Measurements from ENCODE around the gene ARRDC3.

Gene ARRDC3

DNA sequence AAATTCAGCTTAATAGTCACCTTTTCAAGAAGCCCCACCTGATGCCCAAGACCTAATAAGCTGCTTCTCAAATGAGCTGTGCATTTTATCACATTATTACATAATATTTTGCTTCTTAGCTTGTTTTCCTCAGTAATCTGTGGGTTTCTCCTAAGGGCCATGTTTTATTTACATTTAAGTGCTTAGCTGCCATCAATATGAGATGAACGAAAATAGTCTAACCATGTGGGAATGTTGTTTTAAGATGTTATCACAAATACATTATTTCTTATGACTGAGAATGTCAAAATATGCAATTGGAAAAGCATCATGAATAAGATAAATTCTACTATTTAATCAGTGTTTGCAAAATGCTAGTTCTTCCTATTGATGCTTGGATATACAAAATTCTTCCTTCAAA lies 10.1 kb downstream of the ARRDC3 start:
- DNase-seq (ENCODE audit: low read depth), result no peak
- TF ChIP-seq, protein P1, sequence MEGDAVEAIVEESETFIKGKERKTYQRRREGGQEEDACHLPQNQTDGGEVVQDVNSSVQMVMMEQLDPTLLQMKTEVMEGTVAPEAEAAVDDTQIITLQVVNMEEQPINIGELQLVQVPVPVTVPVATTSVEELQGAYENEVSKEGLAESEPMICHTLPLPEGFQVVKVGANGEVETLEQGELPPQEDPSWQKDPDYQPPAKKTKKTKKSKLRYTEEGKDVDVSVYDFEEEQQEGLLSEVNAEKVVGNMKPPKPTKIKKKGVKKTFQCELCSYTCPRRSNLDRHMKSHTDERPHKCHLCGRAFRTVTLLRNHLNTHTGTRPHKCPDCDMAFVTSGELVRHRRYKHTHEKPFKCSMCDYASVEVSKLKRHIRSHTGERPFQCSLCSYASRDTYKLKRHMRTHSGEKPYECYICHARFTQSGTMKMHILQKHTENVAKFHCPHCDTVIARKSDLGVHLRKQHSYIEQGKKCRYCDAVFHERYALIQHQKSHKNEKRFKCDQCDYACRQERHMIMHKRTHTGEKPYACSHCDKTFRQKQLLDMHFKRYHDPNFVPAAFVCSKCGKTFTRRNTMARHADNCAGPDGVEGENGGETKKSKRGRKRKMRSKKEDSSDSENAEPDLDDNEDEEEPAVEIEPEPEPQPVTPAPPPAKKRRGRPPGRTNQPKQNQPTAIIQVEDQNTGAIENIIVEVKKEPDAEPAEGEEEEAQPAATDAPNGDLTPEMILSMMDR (IDR thresholded peaks at IDR 0.05; ENCODE audit: insufficient read depth, low read depth, low read length, missing control alignments), result no peak
- H3K4me3 ChIP-seq (ENCODE audit: low read length), result no peak overlapping the region

DNA sequence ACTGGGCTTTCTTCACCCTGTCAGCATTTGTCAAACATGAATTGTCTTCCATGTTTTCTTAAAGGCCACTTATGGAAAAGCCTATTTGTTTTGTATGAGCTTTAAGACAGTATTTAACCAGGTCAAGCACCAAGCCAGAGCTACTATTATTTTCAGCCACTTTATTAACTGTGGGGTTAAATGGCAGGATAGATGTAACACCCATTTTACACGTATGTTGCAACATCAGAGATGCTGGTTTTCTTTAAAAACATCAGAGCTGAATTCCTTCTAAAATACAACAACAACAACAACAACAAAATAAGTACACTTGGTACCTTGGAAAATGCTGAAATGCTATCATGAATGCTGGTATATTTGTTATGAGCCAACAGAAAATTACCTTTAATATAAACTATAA lies 13.6 kb downstream of the ARRDC3 start:
- H3K4me3 ChIP-seq (ENCODE audit: low read length), result no peak overlapping the region
- DNase-seq (ENCODE audit: low read depth), result no peak
- TF ChIP-seq, protein P1 (IDR thresholded peaks at IDR 0.05; ENCODE audit: insufficient read depth, low read depth, low read length, missing control alignments), result no peak

GRCh38 chr5:91367908-91368648 lies 15.0 kb downstream of the ARRDC3 start:
- DNase-seq (ENCODE audit: low read depth), result no peak
- TF ChIP-seq, protein P1 (IDR thresholded peaks at IDR 0.05; ENCODE audit: insufficient read depth, low read depth, low read length, missing control alignments), result no peak
- H3K4me3 ChIP-seq (ENCODE audit: low read length), result no peak overlapping the region

- no peak for DNase-seq (ENCODE audit: low read depth)
- H3K4me3 ChIP-seq (ENCODE audit: low read length), result no peak overlapping the region
- TF ChIP-seq, protein P1 (IDR thresholded peaks at IDR 0.05; ENCODE audit: insufficient read depth, low read depth, low read length, missing control alignments), result no peak
Observed at GRCh38 chr5:91367344-91367743, 15.8 kb downstream of the ARRDC3 start.

GRCh38 chr5:91366551-91366950 lies 16.6 kb downstream of the ARRDC3 start:
- DNase-seq (ENCODE audit: low read depth), result no peak
- no peak overlapping the region for H3K4me3 ChIP-seq (ENCODE audit: low read length)
- TF ChIP-seq, protein P1 (IDR thresholded peaks at IDR 0.05; ENCODE audit: insufficient read depth, low read depth, low read length, missing control alignments), result no peak

DNA sequence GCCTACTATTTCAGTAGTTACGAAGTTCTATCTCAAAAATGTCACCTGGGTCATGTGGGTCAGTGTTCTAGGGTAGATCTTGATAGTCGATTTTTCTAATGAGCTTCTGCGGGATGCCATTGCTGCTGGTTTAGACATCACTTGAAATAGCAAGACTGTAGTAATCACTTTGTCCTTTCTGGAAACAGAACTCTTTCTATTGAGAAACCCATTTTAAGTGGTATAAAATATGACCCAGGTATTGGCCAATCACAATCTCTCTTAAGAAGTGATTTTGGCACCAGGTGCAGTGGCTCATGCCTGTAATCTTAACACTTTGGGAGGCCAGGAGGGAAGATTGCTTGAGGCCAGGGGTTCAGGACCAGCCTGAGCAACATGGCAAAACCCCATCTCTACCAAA lies 17.6 kb downstream of the ARRDC3 start:
- TF ChIP-seq, protein P1 (IDR thresholded peaks at IDR 0.05; ENCODE audit: insufficient read depth, low read depth, low read length, missing control alignments), result no peak
- DNase-seq (ENCODE audit: low read depth), result no peak
- H3K4me3 ChIP-seq (ENCODE audit: low read length), result no peak overlapping the region

DNA sequence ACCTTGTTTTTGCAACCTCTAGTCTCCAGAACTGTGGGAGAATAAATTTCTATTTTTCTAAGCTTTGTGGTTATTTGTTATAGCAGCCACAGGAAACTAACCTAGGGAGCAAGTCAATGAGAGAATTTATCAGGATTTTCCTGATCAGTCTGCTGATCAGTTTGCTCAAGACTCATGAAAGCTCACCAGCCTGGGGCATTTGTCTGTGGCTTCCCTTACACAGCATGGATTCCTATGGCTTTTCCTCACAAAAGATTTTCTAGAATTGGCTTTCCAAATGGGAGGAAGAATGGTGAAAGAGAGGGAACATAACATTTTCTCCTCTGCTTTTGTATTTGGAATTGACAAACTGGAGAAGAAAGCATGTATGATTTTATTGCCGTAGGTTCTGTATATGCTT lies 20.2 kb downstream of the ARRDC3 start:
- H3K4me3 ChIP-seq (ENCODE audit: low read length), result no peak overlapping the region
- no peak for DNase-seq (ENCODE audit: low read depth)
- TF ChIP-seq, protein P1 (IDR thresholded peaks at IDR 0.05; ENCODE audit: insufficient read depth, low read depth, low read length, missing control alignments), result no peak

Data from epithelial cell of esophagus (primary cell).